GM19372 (cell line): ENCODE data around the gene ARHGDIA.
"Not testable (repeated sequence)": the region's sequence is repeated elsewhere in the genome, so short reads cannot be mapped to it uniquely, and the experiment has no call there.

ENCODE experiments used
- ATAC-seq: cut with Tn5 transposase; IDR thresholded peaks from one replicate; pipeline ENCODE4 v1.9.1; 2021; ENCODE audit warnings: mild to moderate bottlenecking, low read depth, moderate library complexity; ENCODE audit not compliant: unreplicated experiment

The ARHGDIA gene

GRCh38 chr17:81870981-81871386 lies at the start of gene ARHGDIA:
ARHGDIA (minus strand) TSS chr17:81871337; CDS start chr17:81869930, 1,407 bp downstream.
- peak; percentile 27 for ATAC-seq

DNA sequence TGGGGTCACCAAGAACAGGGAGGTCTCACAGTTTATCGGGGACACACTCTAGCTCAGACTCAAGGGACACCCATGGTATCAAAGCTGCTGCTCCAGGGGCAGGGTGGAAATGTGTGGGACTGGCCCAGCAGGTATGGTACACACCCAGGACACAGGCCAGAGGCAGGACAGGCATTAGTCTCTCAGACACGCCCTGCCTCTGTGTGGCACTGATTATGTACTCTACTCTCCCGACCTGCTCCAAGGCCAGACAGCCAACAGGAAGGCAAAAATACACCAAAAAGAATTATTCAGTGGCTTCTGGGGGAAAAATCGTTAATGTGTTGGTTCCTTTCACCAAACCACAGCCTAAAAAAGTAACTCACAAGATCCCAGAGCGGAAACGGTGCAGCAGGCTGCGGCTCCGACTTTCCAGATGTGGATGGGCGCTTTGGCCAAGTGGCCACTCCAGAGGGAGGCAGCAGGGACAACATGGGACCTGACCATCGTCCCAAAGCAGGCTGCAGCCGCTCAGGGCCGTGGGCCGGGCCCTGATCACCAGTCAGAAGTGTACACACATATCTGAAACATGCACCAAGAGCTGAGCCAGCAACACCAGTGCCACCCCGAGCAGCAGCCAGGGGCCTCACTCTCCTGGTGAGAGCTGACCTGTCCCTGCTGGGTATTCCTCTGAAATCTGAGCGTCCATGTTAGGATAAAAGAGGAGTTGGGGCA lies 47.9 kb upstream of the ARHGDIA start:
- ATAC-seq, result no peak

DNA sequence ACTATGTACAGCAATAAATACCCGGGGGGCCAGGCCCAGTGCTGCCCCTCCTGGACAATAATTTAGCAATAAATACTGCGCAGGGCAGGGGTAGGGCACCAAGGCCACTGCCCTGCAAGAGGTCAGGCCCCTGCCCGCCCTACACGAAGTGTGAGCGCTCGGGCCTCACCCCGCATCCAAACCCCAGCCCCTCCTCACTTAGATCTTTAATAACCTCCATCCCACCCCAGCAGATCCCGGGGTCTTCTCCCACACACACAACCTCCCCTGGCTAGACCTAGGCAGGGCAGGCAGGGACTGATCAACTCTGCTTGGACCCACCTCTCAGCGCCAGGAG lies 47.2 kb upstream of the ARHGDIA start:
- not testable (repeated sequence) for ATAC-seq

- ATAC-seq, result peak; percentile 81
Observed at GRCh38 chr17:81917565-81918332, 46.6 kb upstream of the ARHGDIA start, which contains the start of gene SIRT7. SIRT7 (minus strand) TSS chr17:81918176; CDS start chr17:81918131, 45 bp downstream.

DNA sequence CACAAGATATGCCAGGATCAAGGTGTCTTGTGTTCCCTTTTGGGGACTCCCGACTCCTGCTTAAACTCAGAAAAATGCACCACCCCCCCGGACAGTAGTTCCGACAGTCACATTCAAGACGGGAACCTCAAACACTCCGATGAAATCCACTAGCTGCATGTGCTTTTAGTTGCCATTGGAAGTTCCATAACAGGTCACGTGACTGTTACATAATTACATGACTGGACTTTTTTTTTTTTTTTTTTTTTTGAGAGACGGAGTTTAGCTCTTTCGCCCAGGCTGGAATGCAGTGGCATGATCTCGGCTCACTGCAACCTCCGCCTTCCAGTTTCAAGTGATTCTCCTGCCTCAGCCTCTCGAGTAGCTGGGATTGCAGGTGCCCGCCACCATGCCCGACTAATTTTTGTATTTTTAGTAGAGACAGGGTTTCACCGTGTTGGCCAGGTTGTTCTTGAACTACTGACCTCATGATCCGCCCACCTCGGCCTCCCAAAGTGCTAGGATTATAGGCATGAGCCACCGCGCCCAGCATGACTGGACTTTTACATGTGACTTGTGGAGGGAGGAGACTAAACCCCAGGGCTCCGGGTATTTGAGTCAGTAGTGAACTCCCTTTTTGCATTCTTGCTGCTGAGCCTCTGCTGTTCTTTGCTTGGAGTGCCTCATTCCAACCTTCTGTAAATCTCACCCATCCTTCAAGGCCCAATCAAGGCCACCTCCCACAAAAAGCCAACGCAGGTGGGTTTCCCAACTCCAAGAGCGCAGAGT lies 45.3 kb upstream of the ARHGDIA start:
- ATAC-seq, result no peak

DNA sequence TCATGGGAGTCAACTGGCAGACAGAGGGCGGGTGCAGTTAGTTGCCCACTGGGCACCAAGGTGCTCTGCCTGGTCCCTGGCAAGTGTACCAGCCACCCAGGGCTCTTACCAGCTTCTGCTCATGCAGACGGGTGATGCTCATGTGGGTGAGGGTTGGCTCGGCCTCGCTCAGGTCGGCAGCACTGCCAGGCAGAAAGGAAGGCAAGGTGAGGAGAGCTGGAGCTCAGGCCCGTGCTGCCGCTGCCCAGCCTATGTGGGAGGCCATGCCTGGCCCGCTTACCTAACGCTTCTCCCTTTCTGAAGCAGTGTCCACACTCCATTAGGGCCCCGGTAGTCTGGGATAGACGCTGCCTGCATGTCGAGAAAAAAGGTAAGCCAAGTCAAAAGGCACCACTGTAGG lies 44.2 kb upstream of the ARHGDIA start:
- ATAC-seq, result no peak

- no peak for ATAC-seq
Observed at GRCh38 chr17:81914103-81914850, 43.1 kb upstream of the ARHGDIA start.

- no peak for ATAC-seq
Observed at GRCh38 chr17:81913394-81914102, 42.4 kb upstream of the ARHGDIA start.

- no peak for ATAC-seq
Observed at GRCh38 chr17:81912441-81913309, 41.5 kb upstream of the ARHGDIA start.

GRCh38 chr17:81911969-81912368 lies 40.8 kb upstream of the ARHGDIA start:
- no peak for ATAC-seq

DNA sequence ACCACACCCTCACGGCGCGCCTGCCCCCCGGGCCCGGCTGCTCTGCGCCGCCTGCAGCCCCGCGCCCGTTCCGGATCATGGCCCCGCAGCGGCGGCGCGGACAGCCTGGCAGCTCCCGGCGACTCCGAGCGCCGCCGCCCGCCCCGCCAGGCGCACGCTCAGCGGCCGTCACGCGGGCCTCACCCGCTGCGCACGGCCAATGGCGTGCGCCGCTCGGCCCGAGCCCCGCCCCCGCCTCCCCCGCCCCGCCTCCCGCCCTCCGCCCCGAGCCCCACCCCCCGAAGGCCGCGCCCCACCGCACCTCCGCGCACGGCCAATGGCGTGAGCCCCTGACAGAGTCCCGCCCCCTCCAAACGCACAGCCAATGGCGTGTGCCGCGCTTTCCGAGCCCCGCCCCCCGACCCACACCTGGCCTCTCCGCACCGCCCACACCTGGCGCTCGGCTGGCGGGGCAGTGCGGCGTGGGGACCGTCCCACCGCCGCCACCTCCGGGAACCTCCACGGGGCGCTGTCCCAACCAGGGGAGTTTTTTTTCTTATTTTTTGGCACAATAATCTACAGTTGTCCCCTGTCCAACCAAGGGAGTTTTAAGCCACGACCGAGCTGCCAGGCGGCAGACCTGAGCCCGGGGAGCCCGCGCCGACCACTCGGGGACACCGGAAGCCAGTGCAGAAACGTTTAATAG lies 40.3 kb upstream of the ARHGDIA start, which contains the start of gene PCYT2:
TSS of gene PCYT2 (minus strand) at position 123 of the 685 bp plus-strand sequence. CDS start at position 79, 44 bp downstream.
- peak; percentile 83 for ATAC-seq

- ATAC-seq, result no peak
Observed at GRCh38 chr17:81910840-81911276, 39.7 kb upstream of the ARHGDIA start.

DNA sequence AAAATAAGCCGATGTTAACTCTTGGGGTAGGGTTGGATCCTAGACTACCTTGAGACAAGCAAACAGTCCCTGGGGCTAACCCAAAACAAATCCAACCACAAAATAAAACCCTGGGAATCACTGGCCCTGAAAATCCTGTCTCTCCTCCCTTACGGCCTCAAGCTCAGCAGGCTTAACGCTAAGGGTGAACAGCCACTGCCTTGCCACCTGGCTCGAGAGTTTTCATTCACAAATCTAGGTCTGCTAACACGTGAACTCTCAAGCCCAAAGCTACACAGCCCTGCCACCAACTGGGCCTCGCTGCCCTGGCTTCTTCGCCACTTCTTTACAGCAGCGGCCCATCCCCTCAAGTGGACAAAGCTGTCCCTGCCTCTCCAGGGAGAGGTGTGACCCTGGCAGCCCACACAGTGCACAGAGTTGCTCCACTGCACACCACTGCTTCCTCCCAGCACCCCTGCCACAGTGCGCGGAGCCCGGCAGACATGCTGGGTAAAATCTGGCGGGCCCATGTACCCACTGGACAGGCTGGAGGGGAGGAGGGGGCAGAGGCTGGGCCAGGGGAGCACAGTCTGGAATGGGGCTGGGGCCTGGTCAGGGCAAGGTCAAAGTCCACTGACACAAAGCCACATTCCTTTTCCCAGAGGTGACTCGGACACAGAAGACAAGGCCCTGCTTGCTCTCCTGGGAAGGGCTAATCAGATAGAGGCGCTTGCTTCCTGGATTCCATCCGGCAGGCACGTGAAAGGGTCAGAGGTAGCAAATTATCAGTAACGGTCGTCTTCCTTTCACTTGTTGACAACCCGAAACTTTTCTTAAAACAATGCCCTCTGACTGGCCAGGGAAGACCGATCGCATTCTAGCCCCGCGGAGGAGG lies 39.1 kb upstream of the ARHGDIA start:
- no peak for ATAC-seq

DNA sequence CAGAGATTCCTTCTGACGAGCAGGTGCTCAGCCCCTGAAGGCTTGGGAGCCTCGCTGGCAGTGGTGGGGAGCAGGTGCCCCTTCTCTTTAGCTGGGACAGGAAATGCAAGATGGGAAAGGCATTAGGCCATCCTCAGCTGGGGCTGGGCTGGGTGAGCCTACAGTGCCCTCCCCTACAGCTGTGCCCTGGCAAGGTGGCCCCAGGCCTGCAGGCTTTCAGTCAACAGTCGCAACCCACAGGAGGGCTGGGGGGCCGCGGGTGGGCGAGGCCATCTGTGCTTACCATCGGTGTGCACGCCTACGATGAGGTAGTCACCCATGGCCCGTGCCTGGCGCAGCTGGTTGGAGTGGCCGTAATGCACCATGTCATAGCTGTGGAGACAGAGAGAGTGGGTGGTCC lies 38.1 kb upstream of the ARHGDIA start:
- no peak for ATAC-seq

GRCh38 chr17:81908793-81909192 lies 37.7 kb upstream of the ARHGDIA start:
- ATAC-seq, result no peak

DNA sequence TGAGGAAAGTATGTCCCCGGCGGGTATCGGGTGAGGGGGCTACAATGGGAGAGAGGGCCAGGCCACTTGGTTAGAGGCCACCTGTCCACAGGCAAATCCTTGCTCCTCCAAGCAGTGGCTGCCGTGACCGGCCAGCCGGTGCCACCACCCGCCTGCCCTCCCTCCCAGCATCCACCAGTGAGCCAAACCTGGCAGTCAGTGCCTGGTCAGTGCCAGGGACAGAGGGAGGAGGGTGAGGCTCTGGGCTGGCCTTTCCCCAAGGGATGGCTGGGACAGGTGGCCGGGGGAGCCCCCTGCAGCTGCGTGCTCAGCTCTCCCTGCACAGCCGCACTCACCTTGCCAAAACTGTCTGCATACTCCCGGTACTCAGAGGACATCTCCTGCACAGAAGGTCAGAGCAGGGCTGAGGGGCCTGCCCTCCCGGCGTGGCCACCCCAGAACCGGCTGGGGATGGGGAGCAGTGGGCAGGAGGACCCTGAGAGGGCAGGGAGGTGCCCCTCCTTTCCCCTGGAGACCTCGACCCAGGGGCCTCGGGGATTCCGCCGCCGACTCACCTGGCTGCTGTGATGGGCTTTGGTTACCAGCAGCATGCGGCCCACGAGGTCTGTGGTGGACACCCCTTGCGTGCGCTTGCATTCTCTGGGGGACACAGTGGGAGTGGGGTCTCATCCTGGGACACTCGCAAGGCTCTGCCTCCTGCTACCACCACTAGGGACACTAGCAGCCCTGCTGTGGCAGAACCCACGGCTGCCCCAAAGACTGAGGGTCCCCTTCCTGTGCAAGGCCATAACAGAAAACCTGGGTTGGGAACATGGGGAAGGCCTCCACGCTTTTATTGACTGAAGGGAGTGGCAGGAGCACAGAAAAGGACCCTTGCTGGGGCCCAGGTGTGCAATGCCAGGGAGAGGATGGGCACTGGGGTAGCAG lies 36.3 kb upstream of the ARHGDIA start:
- ATAC-seq, result no peak
